SU-DHL-6 (cell line): ENCODE measurements around the gene DNAH5.

Experiments
- H2AFZ ChIP-seq: fragments of 200-600 bp; sonication (generic); 2 replicates; pipeline ENCODE4 v1.6.1; 2014; ENCODE audit warnings: low read depth, mild to moderate bottlenecking, moderate library complexity, mixed read lengths, antibody characterized with exemption, low read length; ENCODE audit not compliant: severe bottlenecking
- H3F3A ChIP-seq: fragments of 200-600 bp; shearing (Covaris generic); 2 replicates; pipeline ENCODE4 v1.6.0; 2016; ENCODE audit warnings: antibody characterized with exemption, mild to moderate bottlenecking; ENCODE audit not compliant: insufficient read depth
- H3K27ac ChIP-seq: fragments of 200-600 bp; sonication (generic); 2 replicates; pipeline ENCODE4 v1.5.1; 2016; ENCODE audit warnings: low read depth, mild to moderate bottlenecking, low read length, moderate library complexity, mixed read lengths
- H3K27me3 ChIP-seq: fragments of 200-600 bp; sonication (generic), shearing (Covaris generic); 2 replicates; pipeline ENCODE4 v1.6.0; 2014; ENCODE audit warnings: mild to moderate bottlenecking, low read length
- H3K36me3 ChIP-seq: fragments of 200-600 bp; sonication (generic); 2 replicates; pipeline ENCODE4 v1.6.1; 2014; ENCODE audit warnings: mild to moderate bottlenecking, low read length, mixed read lengths
- H3K4me2 ChIP-seq: fragments of 300-600, 200-600 bp; shearing (Covaris generic), sonication (generic); 2 replicates; pipeline ENCODE4 v1.6.0; 2014; ENCODE audit warnings: low read length, low read depth, mild to moderate bottlenecking; ENCODE audit not compliant: poor library complexity, severe bottlenecking
- H3K4me3 ChIP-seq: fragments of 200-600 bp; sonication (generic); 2 replicates; pipeline ENCODE4 v1.5.1; 2014; ENCODE audit warnings: antibody characterized with exemption, low read length, mild to moderate bottlenecking, mixed read lengths; ENCODE audit not compliant: insufficient read depth, poor library complexity, severe bottlenecking
- H3K79me2 ChIP-seq: fragments of 200-600 bp; sonication (generic); 2 replicates; pipeline ENCODE4 v1.6.1; 2014; ENCODE audit warnings: mild to moderate bottlenecking, low read length, moderate library complexity; ENCODE audit not compliant: insufficient read depth
- H3K9ac ChIP-seq: fragments of 200-600 bp; sonication (generic); 2 replicates; pipeline ENCODE4 v1.7.0; 2014; ENCODE audit warnings: mild to moderate bottlenecking, low read length
- H3K9me2 ChIP-seq: fragments of 200-600 bp; sonication (generic); replicated peaks from 2 replicates; pipeline ENCODE4 v1.6.1; 2014; ENCODE audit warnings: low read length; ENCODE audit not compliant: insufficient read depth
- H3K9me3 ChIP-seq: fragments of 200-600 bp; sonication (generic); 2 replicates; pipeline ENCODE4 v1.6.1; 2014; ENCODE audit warnings: low read length, mixed read lengths; ENCODE audit not compliant: insufficient read depth
- H4K20me1 ChIP-seq: fragments of 200-600 bp; sonication (generic); 2 replicates; pipeline ENCODE4 v1.6.1; 2014; ENCODE audit warnings: low read depth, mild to moderate bottlenecking, antibody characterized with exemption, low read length, moderate library complexity, mixed read lengths
- CTCF ChIP-seq: fragments of 200-600 bp; sonication (generic); IDR thresholded peaks from one replicate; pipeline ENCODE4 v1.5.1; 2017; ENCODE audit warnings: antibody characterized with exemption, mild to moderate bottlenecking, low read length, moderate library complexity; ENCODE audit not compliant: insufficient read depth, poor library complexity, severe bottlenecking
- EZH2phosphoT487 ChIP-seq: fragments of 200-600 bp; sonication (generic), shearing (Covaris generic); conservative IDR thresholded peaks from 2 replicates; pipeline ENCODE4 v1.6.1; 2018; ENCODE audit warnings: mild to moderate bottlenecking, antibody characterized with exemption, low read length, moderate library complexity, mixed read lengths

DNAH5 gene

DNA sequence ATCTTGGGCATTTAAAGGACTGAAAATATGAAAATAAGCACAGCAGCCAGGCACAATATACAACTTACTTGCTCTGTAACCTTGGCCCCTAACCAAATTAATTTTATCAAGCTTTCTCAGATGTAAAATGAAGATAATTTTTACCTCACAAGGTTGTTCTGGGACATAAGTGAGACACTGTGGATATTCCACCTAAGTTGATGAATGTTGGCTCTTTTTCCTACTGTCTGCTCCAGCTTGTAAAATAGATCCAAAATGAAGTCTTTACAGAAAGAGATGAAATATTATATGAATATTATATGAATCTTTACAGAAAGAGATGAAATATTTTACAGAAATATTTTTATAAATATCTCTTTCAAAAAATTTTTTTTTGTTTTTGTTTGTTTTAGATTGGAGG lies 270.1 kb downstream of the DNAH5 start:
- H3K36me3 ChIP-seq = no peaks in the 10 kb centered on the region
- H3K9me2 ChIP-seq = no peaks in the 10 kb centered on the region
- H3K9me3 ChIP-seq = no peaks in the 10 kb centered on the region
- no peaks in the 10 kb centered on the region for H3K27me3 ChIP-seq
- no peaks in the 10 kb centered on the region for H4K20me1 ChIP-seq
- no peak overlapping the region for H3K4me2 ChIP-seq
- H3K79me2 ChIP-seq = no peaks in the 10 kb centered on the region
- H3K4me3 ChIP-seq = no peak overlapping the region
- H3K9ac ChIP-seq = no peak overlapping the region
- H3F3A ChIP-seq = no peaks in the 10 kb centered on the region
- H3K27ac ChIP-seq = no peak overlapping the region
- no peak for TF ChIP-seq EZH2phosphoT487
- no peak for TF ChIP-seq CTCF
- H2AFZ ChIP-seq = no peak overlapping the region

DNA sequence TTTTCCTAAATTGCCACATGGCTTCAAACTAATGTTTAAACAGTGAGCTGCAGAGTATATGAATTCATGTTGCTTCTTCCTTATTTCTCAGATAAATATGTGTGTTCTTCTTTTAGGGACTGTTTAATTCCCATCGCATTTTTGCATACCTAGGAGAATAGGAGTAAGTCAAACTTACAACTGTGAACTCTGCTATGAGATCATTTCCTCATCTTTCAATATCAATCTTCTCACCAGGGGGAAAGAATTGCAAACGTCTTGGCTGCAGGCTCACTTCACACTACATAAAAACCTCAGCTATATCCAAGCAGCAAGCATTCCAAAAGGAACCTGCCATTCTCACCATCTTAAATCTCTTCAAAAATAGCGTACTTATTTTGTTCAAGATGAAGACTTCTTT lies 271.0 kb downstream of the DNAH5 start:
- no peaks in the 10 kb centered on the region for H3F3A ChIP-seq
- H3K9me2 ChIP-seq = no peaks in the 10 kb centered on the region
- H3K9me3 ChIP-seq = no peaks in the 10 kb centered on the region
- H3K4me2 ChIP-seq = no peak overlapping the region
- no peaks in the 10 kb centered on the region for H3K36me3 ChIP-seq
- TF ChIP-seq EZH2phosphoT487 (no peak), CTCF (no peak)
- no peak overlapping the region for H3K4me3 ChIP-seq
- no peak overlapping the region for H3K27ac ChIP-seq
- H3K9ac ChIP-seq = no peak overlapping the region
- H3K27me3 ChIP-seq = no peaks in the 10 kb centered on the region
- H4K20me1 ChIP-seq = no peaks in the 10 kb centered on the region
- no peaks in the 10 kb centered on the region for H3K79me2 ChIP-seq
- H2AFZ ChIP-seq = no peak overlapping the region

- Histone ChIP-seq H3K4me3 (no peak overlapping the region), H3K27ac (no peak overlapping the region), H3K9me2 (no peaks in the 10 kb centered on the region), H4K20me1 (no peaks in the 10 kb centered on the region), H3K79me2 (no peaks in the 10 kb centered on the region), H3K27me3 (no peaks in the 10 kb centered on the region), H3K9me3 (no peaks in the 10 kb centered on the region), H3K9ac (no peak overlapping the region), H3K36me3 (no peaks in the 10 kb centered on the region), H3F3A (no peaks in the 10 kb centered on the region), H2AFZ (no peak overlapping the region), H3K4me2 (no peak overlapping the region)
- TF ChIP-seq CTCF = no peak
- TF ChIP-seq EZH2phosphoT487 = no peak
Observed at GRCh38 chr5:13664377-13664776, 280.1 kb downstream of the DNAH5 start.

- no peak overlapping the region for H3K4me3 ChIP-seq
- no peaks in the 10 kb centered on the region for H3F3A ChIP-seq
- H4K20me1 ChIP-seq = no peaks in the 10 kb centered on the region
- no peaks in the 10 kb centered on the region for H3K36me3 ChIP-seq
- TF ChIP-seq CTCF (no peak), EZH2phosphoT487 (no peak)
- no peaks in the 10 kb centered on the region for H3K9me3 ChIP-seq
- H3K27me3 ChIP-seq = no peaks in the 10 kb centered on the region
- H3K79me2 ChIP-seq = no peaks in the 10 kb centered on the region
- no peak overlapping the region for H3K9ac ChIP-seq
- no peak overlapping the region for H2AFZ ChIP-seq
- no peaks in the 10 kb centered on the region for H3K9me2 ChIP-seq
- no peak overlapping the region for H3K27ac ChIP-seq
- no peak overlapping the region for H3K4me2 ChIP-seq
Observed at GRCh38 chr5:13662626-13663025, 281.9 kb downstream of the DNAH5 start.
